Activated T-cell treated with anti-CD3 and anti-CD28 coated beads, Interleukin-2, amount 50 U/mL, for 48 hours (primary cell): Measurements from ENCODE around the gene SLC22A23.

ENCODE experiments used
- DNase-seq, 2 experiments: peaks; one replicate each; pipeline ENCODE4 v3.0.0-alpha.2; 2020

Gene SLC22A23

GRCh38 chr6:3314621-3315467 is 142.0 kb downstream of the SLC22A23 start:
- no peak for DNase-seq

GRCh38 chr6:3314176-3314575 is 142.7 kb downstream of the SLC22A23 start:
- no peak for DNase-seq

- no peak for DNase-seq
These were observed 144.1 kb downstream of the SLC22A23 start for GRCh38 chr6:3312604-3313231.

GRCh38 chr6:3311826-3312225 is 145.0 kb downstream of the SLC22A23 start:
- DNase-seq, result no peak

DNA sequence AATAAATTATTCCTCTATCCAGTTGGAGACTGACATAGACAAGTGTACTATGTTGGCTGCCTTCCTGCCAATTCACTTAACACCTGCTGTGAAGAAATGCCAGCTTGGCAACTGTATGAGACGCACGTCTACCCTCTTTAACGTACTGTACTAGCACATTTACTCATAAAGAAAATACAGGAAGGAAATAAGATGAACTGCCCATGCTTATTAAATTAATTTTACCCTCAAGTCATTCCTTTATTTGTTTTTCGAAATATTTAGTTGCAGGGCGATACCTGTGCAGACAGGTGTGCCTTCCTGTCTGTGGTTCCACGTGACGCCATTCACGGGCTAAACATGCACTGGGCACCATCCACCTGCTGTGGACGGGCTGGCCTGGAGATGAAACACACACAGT is 146.1 kb downstream of the SLC22A23 start:
- no peak for DNase-seq

GRCh38 chr6:3310051-3310448 is 146.8 kb downstream of the SLC22A23 start:
- DNase-seq, result no peak

- no peak for DNase-seq
These were observed 147.3 kb downstream of the SLC22A23 start for GRCh38 chr6:3309391-3310050.

DNA sequence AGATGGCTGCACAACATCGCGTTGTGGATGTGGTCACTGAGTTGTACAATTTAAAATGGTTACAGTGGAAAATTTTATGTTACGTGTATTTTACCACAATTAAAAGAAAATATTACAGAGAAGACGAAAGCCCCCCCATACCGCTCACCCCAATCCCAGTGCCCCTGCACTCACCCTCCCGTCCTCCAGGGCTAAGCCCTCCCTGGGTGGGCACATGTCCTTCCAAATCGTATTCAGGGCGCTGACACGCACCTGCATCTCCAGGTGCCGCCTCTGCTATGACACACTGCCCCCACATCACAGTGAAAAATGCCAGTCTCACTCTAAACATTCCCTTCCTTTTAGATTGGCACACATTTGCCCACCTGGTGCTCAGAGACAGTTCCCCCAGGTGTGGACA is 148.7 kb downstream of the SLC22A23 start:
- DNase-seq, result no peak

GRCh38 chr6:3307436-3307835 is 149.4 kb downstream of the SLC22A23 start:
- no peak for DNase-seq

GRCh38 chr6:3306848-3307247 is 150.0 kb downstream of the SLC22A23 start:
- DNase-seq, result no peak

DNA sequence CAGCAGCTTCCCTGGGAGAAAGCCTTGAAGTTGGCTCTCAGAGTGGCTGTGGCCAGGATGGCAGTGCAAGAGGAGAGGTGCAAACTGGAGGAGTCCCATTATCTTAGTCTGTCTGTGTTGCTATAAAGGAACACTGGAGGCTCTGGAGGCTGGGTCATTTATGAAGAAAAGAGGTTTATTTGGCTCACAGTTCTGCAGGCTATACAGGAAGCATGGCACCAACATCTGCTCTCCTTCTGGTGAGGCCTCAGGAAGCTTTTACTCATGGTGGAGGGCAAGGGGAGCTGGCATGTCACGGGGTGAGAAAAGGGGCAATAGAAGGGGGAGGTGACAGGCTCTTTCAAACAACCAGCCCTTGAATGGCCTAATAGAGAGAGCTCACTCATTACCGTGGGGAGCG is 151.0 kb downstream of the SLC22A23 start:
- no peak for DNase-seq

- no peak for DNase-seq
These were observed 151.7 kb downstream of the SLC22A23 start for GRCh38 chr6:3305216-3305565.

DNA sequence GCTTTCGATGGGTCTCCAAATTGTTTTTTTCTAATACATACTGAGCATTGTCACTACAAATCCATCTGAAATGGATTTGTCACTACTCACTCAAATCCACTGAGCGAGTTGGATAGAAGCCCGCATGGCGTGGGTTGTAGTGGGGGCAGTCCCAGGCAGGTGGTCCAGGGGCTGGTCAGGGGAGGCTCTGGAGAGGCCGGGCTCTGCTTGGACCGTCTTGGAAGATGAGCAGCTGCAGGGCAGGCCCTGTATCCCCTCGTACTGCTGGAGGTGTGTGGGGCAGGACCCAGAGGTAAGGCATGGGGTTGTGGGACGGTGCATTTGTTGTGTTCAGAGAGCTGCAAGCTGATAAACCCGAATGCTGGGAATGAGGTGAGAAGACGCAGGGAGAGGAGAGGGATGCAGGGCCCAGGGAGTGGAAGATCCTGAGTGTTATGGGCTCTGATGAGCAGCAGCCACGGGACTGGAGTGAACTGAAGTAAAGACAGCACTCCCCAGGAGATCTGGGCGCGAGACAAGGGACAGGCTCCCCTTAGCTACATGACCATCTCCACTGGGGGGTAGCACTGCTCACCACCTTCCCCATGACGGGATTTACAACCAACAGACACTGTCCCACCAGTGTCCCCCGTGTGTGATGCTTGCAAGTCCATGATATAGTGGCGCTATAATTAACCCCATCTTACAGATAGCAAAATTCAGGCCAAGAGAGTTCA is 152.2 kb downstream of the SLC22A23 start:
- DNase-seq, result no peak

GRCh38 chr6:3303795-3304411 is 152.9 kb downstream of the SLC22A23 start:
- no peak for DNase-seq

DNA sequence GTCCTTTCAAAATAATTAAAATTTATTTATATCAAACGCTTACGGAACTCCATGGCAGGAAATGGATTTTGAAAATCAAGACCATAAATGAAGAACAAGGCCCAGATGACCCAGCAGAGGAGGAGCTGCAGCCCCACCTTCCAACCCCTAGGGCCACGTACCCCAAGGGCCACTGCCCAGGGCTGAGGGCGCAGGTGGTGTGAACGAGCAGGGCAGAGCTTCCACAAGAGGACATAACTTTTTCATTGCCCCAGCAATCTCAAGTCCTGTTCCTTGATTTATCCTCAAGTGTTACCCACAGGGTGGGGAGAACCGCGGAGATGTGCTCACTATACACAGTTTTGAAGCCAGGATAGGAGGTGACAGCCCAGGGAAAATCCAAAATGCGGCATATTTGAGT is 155.3 kb downstream of the SLC22A23 start:
- DNase-seq, result no peak

DNA sequence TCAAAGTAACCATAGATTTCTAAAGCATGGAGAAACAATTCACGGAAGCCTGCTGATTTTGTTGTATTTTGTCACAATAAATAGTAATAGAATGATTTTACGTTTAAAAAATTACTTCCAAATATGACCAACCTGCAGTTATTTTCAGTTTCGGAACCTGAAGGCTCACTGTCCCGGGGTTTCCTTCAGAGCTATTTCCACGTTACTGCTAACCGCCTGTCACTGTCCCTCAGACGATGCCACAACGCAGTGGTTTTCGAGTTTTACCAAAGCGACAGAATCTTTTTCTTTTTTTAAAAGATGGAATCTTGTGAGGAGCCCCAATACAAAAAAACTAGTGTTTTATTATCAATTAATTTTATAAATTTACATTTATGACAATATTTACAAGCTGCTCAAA is 157.6 kb downstream of the SLC22A23 start:
- DNase-seq, result no peak

DNA sequence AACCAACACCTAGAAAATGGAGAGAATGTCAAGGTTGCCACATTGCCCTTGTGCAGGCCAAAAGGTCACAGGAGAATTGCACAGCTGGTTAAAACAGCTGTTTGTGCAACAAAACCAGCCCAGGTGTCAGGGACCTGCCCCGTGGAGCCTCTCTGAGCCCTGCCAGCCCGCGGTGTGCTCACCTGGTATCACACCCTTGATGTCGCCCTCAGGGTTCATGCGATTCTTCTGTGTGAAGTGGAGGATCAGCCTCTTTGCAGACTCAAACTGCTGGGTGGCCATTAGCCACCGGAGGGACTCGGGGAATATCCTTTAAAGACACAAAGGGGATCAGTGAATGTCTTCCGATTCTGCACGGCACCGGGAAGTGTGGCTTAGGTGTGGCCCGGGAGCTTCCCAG is 158.9 kb downstream of the SLC22A23 start:
- no peak for DNase-seq

- no peak for DNase-seq
These were observed 159.8 kb downstream of the SLC22A23 start for GRCh38 chr6:3297006-3297405.

- no peak for DNase-seq
These were observed 160.3 kb downstream of the SLC22A23 start for GRCh38 chr6:3296537-3296936.

DNA sequence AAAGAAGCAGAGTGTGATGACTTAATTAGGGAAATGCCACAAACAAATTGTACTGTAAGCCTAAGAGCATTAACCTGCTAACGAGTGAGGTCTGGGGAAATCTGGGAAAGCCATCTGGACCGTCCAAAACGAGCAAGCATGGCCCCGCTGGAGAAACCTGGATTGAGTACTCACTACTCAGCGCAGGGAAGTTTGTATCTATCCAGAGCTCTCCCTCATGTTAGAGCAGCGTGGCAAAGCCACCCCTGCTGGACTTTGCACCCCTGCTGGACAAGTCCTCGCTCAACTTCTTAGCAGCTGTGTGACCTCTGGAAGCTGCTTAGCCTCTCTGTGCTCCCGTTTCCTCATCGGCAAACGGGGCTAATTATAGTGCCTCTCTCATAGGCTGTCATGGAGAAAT is 160.8 kb downstream of the SLC22A23 start:
- no peak for DNase-seq

DNA sequence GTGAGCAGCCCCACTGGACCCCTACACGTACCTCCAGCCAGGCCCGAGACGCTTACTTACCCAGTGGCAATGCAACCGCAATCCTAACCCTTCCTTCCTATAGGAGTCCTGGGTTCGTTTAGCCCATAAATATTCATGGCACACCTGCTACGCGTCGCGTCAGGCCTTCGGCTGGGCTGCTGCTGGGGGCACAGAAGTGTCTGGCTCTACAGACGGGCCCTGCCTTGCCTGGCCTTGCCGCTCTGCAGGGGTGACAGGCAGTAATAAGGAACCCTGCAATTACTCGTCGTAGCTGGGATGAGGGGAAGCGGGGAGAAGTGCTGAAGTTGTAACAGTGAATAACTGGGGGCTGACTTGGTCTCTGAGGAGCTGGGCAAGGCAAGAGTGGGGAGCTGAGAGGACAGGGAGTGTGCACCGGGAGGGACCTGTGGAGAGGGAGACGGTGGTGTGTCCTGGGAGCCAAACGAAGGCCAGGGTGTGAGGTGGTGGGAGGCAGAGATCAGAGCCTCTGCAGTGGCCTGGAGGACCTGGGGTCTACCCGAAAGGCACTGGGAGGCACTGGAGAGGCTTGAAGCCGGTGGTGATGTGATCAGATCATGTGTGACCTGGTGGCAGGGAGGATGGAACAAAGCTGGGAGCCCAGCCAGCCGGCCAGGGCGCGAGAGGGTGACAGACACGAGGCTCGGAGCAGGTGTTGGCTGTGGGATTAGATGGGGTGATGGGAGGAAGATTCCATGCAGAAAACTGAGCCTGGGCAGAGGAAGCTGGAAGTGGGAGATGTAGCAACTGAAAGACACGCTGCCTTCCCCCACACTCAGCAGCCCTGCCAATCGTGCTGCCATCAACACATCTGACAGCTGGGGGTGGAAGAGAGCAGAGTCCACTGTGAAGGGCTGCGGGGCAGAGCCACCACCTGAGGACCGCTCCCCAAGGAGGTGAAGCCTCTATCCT is 161.7 kb downstream of the SLC22A23 start:
- DNase-seq, result no peak

DNA sequence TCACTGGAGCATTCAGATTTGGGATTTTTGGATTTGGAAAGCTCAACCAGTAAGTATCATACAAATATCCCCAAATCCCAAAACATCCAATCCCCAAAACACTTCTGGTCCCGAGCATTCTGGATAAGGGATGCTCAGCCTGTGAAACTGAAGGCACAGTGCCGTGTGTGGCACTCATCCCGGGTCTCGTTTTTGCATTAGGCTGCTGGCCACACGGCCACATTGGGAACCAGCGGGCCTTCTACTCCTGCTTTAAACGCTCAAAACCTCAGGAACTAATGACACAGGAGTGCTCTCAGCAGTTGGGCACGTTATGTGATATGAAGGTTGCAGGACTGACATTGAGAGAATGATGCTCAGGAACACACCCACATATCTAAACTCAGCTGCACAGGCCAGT is 162.5 kb downstream of the SLC22A23 start:
- no peak for DNase-seq
